Esophagus squamous epithelium (tissue), 4 donors: ENCODE measurements around the gene METTL23.

Source experiments
- CTCF ChIP-seq, 6 experiments: fragments of 450-650 bp in 4 of 6; fragments of 200-600 bp in 2 of 6; sonication (generic) in 2 of 6; IDR thresholded peaks; one replicate each; pipeline ENCODE4 v1.5.1; 2016 to 2019; ENCODE audit warnings: antibody characterized with exemption in 6 of 6, mild to moderate bottlenecking in 4 of 6, moderate library complexity in 4 of 6
- POLR2A ChIP-seq, 4 donors: fragments of 450-650 bp; IDR thresholded peaks; one replicate each; pipeline ENCODE4 v1.6.1; 2017; ENCODE audit warnings: antibody characterized with exemption in 4 of 4, mild to moderate bottlenecking in 4 of 4, moderate library complexity in 3 of 4

- TF ChIP-seq POLR2A (IDR thresholded peaks at IDR 0.05) (no peak), CTCF (IDR thresholded peaks at IDR 0.05) (no peak)
Measured at GRCh38 chr17:76697702-76698465, 28.8 kb upstream of the METTL23 start.
